A673 (cell line): ENCODE data around the gene CAMK4.

Source experiments
- CTCF ChIP-seq: fragments of 300-800, 200-600 bp; sonication (generic); conservative IDR thresholded peaks from 2 replicates; pipeline ENCODE4 v1.5.1; 2017; ENCODE audit warnings: low read depth, mild to moderate bottlenecking, antibody characterized with exemption, low read length, moderate library complexity, mixed read lengths
- EZH2 ChIP-seq: fragments of 200-600 bp; sonication (generic); IDR thresholded peaks from 2 replicates; pipeline ENCODE4 v1.6.1; 2017; ENCODE audit warnings: borderline replicate concordance, low read depth, mild to moderate bottlenecking, mixed read lengths, antibody characterized with exemption, low read length; ENCODE audit not compliant: poor library complexity, severe bottlenecking

GRCh38 chr5:111486926-111487325 is 262.7 kb downstream of the CAMK4 start:
- TF ChIP-seq CTCF = no peak
- no peak for TF ChIP-seq EZH2
